ENCODE measurements around the gene GAS7. TPM values are rescaled to one million over a fixed set of nuclear protein-coding genes. Genes with fewer than 3 reads are reported as not detected.

Gene GAS7
- total and polyA plus RNA-seq, 9 of the 15 experiments (the other 6 are each of a cell fraction or from before 2014, with no cell fraction given): 0.11 to 0.33 TPM; not detected in 7

GRCh38 chr17:10087355-10087754, 111.1 kb downstream of the GAS7 start:
- no peaks in the 10 kb centered on the region for H3K36me3 ChIP-seq (ENCODE audit: control insufficient read depth, insufficient read depth, low read length)
- H3K4me3 ChIP-seq: no peak overlapping the region
- H4K20me1 ChIP-seq (replicated peaks; ENCODE audit: control insufficient read depth, insufficient read depth, low read length): no peaks in the 10 kb centered on the region
- CTCF ChIA-PET (ENCODE audit: low intra/inter-chr PET ratio): interaction anchor here (0.6 kb wide), 1 partner anchor 160 kb away, joined by 3 read pairs; no protein-coding TSS in a partner anchor
- BruUV-seq (replicated peaks): no TSS peak
- no peaks in the 10 kb centered on the region for H3K79me2 ChIP-seq (ENCODE audit: control insufficient read depth, insufficient read depth, low read length)
- H3K9me3 ChIP-seq (replicated peaks; ENCODE audit: control insufficient read depth, insufficient read depth, low read depth, low read length): no peaks in the 10 kb centered on the region
- H3K9me1 ChIP-seq (ENCODE audit: control insufficient read depth, insufficient read depth, low read length): no peaks in the 10 kb centered on the region
- in situ Hi-C loops (cut with MboI) (no loop called here), intact Hi-C loops (cut with micrococcal nuclease) (no loop called here)
- no peaks in the 10 kb centered on the region for H3K4me1 ChIP-seq (replicated peaks in 1 of 2; ENCODE audit: control insufficient read depth in 2 of 2, insufficient read depth in 2 of 2, low read length in 2 of 2)
- no peak for FAIRE-seq
- H2AFZ ChIP-seq (ENCODE audit: low read depth, low read length): no peak overlapping the region
- no peak for DNase-seq (ENCODE audit: extremely low read depth in 1 of 4, low spot score in 3 of 4)
- WGBS (ENCODE audit: insufficient coverage, low coverage, missing lambda C conversion rate): 0% methylated on average over 3 of the region's 3 CpGs
- peaks cover 0 to 5% of the 10 kb centered on the region in 2 experiments; a peak in 1 of 5 replicates for H3K27me3 ChIP-seq (ENCODE audit: control insufficient read depth in 2 of 2, insufficient read depth in 2 of 2, low read length in 2 of 2)
- POLR2A ChIA-PET: no interaction called here
- TF ChIP-seq MTA1 (IDR thresholded peaks at IDR 0.05; ENCODE audit: borderline replicate concordance): no peak
- no peak for TF ChIP-seq FIP1L1 (IDR thresholded peaks at IDR 0.05; ENCODE audit: low read depth, low read length, poor library complexity, severe bottlenecking)
- TF ChIP-seq CBFA2T3 (IDR thresholded peaks at IDR 0.05): no peak
- no peak for TF ChIP-seq PCBP1 (IDR thresholded peaks at IDR 0.05; ENCODE audit: low read depth, low read length, poor library complexity, severe bottlenecking)
- TF ChIP-seq NUFIP1 (IDR thresholded peaks at IDR 0.05; ENCODE audit: partially characterized antibody): no peak
- no peak for TF ChIP-seq HES1 (IDR thresholded peaks at IDR 0.05; ENCODE audit: low read depth)
- no peak for TF ChIP-seq REST (IDR thresholded peaks at IDR 0.05; ENCODE audit: borderline replicate concordance)
- no peak for TF ChIP-seq REST (CRISPR knock-in tag; IDR thresholded peaks at IDR 0.05; ENCODE audit: low read depth)
- no peak for TF ChIP-seq ATF3 (IDR thresholded peaks at IDR 0.05)
- no peak for TF ChIP-seq ATF3 (CRISPR knock-in tag; conservative IDR thresholded peaks at IDR 0.05)
- TF ChIP-seq TAF9B (IDR thresholded peaks at IDR 0.05; ENCODE audit: partially characterized antibody): no peak
- TF ChIP-seq PRMT5 (CRISPR knock-in tag; IDR thresholded peaks at IDR 0.05): no peak
- TF ChIP-seq ETS1 (conservative IDR thresholded peaks at IDR 0.05; ENCODE audit: control insufficient read depth, low read depth, low read length): no peak
- H3K9ac ChIP-seq (ENCODE audit: insufficient read depth in 1 of 2, low read depth in 2 of 2, low read length in 2 of 2): no peak overlapping the region
- no peak for ATAC-seq
- H3K27ac ChIP-seq (ENCODE audit: extremely low read depth, low read depth, low read length): no peak overlapping the region
- no peak overlapping the region for H3K4me2 ChIP-seq (ENCODE audit: insufficient read depth, low read length)
